ENCODE measurements around the gene S1PR1. TPM values are rescaled to one million over a fixed set of nuclear protein-coding genes. Genes with fewer than 3 reads are reported as not detected.

Gene S1PR1
- total RNA-seq, 3 donors from 2014 or later, result 28.2 to 133 (median 64.6) TPM

GRCh38 chr1:101247404-101248287 lies 10.8 kb downstream of the S1PR1 start:
- H3K9me3 ChIP-seq, result no peaks in the 10 kb centered on the region
- no peaks in the 10 kb centered on the region for H3K36me3 ChIP-seq
- peaks cover 0 to 4% of the 10 kb centered on the region in 2 donors for H3K27me3 ChIP-seq
- no peak for DNase-seq (ENCODE audit: low spot score in 2 of 2)
- H3K4me3 ChIP-seq, result no peak overlapping the region
- H3K4me1 ChIP-seq, result no peaks in the 10 kb centered on the region
- H3K27ac ChIP-seq, result no peak overlapping the region
- TF ChIP-seq CTCF (IDR thresholded peaks at IDR 0.05) (no peak), POLR2A (IDR thresholded peaks at IDR 0.05) (no peak)
- intact Hi-C loops (cut with DNase I; ENCODE audit: low total_unique reads), result no loop called here

- H3K27ac ChIP-seq, result no peak overlapping the region
- H3K9me3 ChIP-seq, result no peaks in the 10 kb centered on the region
- no peak overlapping the region for H3K4me3 ChIP-seq
- peaks cover 0 to 4% of the 10 kb centered on the region in 2 donors for H3K27me3 ChIP-seq
- intact Hi-C loops (cut with DNase I; ENCODE audit: low total_unique reads), result no loop called here
- H3K4me1 ChIP-seq, result no peaks in the 10 kb centered on the region
- no peak for DNase-seq (ENCODE audit: low spot score in 2 of 2)
- TF ChIP-seq POLR2A (IDR thresholded peaks at IDR 0.05), result no peak
- no peak for TF ChIP-seq POLR2AphosphoS5 (IDR thresholded peaks at IDR 0.05)
- TF ChIP-seq CTCF (IDR thresholded peaks at IDR 0.05), result no peak
- no peaks in the 10 kb centered on the region for H3K36me3 ChIP-seq
These were observed 13.4 kb downstream of the S1PR1 start for GRCh38 chr1:101250222-101250621.

GRCh38 chr1:101250656-101251272 lies 13.9 kb downstream of the S1PR1 start:
- no peaks in the 10 kb centered on the region for H3K4me1 ChIP-seq

GRCh38 chr1:101251504-101251903 lies 14.7 kb downstream of the S1PR1 start:
- intact Hi-C loops (cut with DNase I; ENCODE audit: low total_unique reads), result no loop called here
- no peak for DNase-seq (ENCODE audit: low spot score in 2 of 2)

More at GRCh38 chr1:101250656-101251272, 13.9 kb downstream of the S1PR1 start:
- Histone ChIP-seq H3K4me3 (no peak overlapping the region), H3K9me3 (no peaks in the 10 kb centered on the region), H3K36me3 (no peaks in the 10 kb centered on the region), H3K27me3 (peaks cover 0 to 4% of the 10 kb centered on the region in 2 donors), H3K27ac (no peak overlapping the region)
- intact Hi-C loops (cut with DNase I; ENCODE audit: low total_unique reads), result no loop called here
- DNase-seq (ENCODE audit: low spot score in 2 of 2), result no peak
- TF ChIP-seq POLR2A (IDR thresholded peaks at IDR 0.05) (no peak), CTCF (IDR thresholded peaks at IDR 0.05) (no peak), POLR2AphosphoS5 (IDR thresholded peaks at IDR 0.05) (no peak)

More at GRCh38 chr1:101251504-101251903, 14.7 kb downstream of the S1PR1 start:
- H3K9me3 ChIP-seq, result no peaks in the 10 kb centered on the region
- H3K27ac ChIP-seq, result no peak overlapping the region
- H3K27me3 ChIP-seq, result peaks cover 0 to 4% of the 10 kb centered on the region in 2 donors
- no peaks in the 10 kb centered on the region for H3K4me1 ChIP-seq
- H3K4me3 ChIP-seq, result no peak overlapping the region
- no peaks in the 10 kb centered on the region for H3K36me3 ChIP-seq
- no peak for TF ChIP-seq POLR2A (IDR thresholded peaks at IDR 0.05)
- TF ChIP-seq CTCF (IDR thresholded peaks at IDR 0.05), result no peak
- TF ChIP-seq POLR2AphosphoS5 (IDR thresholded peaks at IDR 0.05), result no peak

Data from breast epithelium (tissue), 4 donors.